K562 (cell line): Measurements from ENCODE around the gene HADHA. TPM values are rescaled to one million over a fixed set of nuclear protein-coding genes. Genes with fewer than 3 reads are reported as not detected.

ENCODE experiments used
- ARHGAP35 ChIP-seq: fragments of 450-650 bp; IDR thresholded peaks from 2 replicates; pipeline ENCODE4 v1.6.1; 2018; ENCODE audit not compliant: partially characterized antibody
- CBFA2T2 ChIP-seq: fragments of 450-650 bp; conservative IDR thresholded peaks from 2 replicates; pipeline ENCODE4 v1.6.1; 2017; ENCODE audit warnings: mild to moderate bottlenecking
- E2F4 ChIP-seq: sonication (generic); formaldehyde crosslinking; IDR thresholded peaks from 2 replicates; pipeline ENCODE4 v1.8.0; 2022; ENCODE audit warnings: mild to moderate bottlenecking, low read depth, missing genetic modification reagents
- EWSR1 ChIP-seq: fragments of 450-650 bp; IDR thresholded peaks from 2 replicates; pipeline ENCODE4 v1.6.1; 2018; ENCODE audit warnings: borderline replicate concordance, mild to moderate bottlenecking, low read depth, moderate library complexity; ENCODE audit not compliant: partially characterized antibody
- FOXA3 ChIP-seq, 2 experiments: fragments of 450-650 bp in 1 of 2; sonication (generic) in 1 of 2; formaldehyde crosslinking; IDR thresholded peaks in 1 of 2; conservative IDR thresholded peaks in 1 of 2; 2 replicates each; pipeline versions ENCODE4 v1.4.0 to v1.8.0; 2020 to 2022; ENCODE audit warnings: mild to moderate bottlenecking in 2 of 2, missing genetic modification reagents in 1 of 2
- FOXK1 ChIP-seq: sonication (generic); formaldehyde crosslinking; IDR thresholded peaks from 2 replicates; pipeline ENCODE4 v1.8.0; 2022; ENCODE audit warnings: missing genetic modification reagents, mild to moderate bottlenecking, borderline replicate concordance
- GMEB1 ChIP-seq: fragments of 250-450 bp; sonication (Bioruptor Pico); IDR thresholded peaks from 2 replicates; pipeline ENCODE4 v1.4.0; 2020; ENCODE audit warnings: mild to moderate bottlenecking
- HCFC1 ChIP-seq: IDR thresholded peaks from 2 replicates; pipeline ENCODE4 v1.6.1; 2012; ENCODE audit warnings: low read depth, low read length, improper control_type of control experiment
- MBD2 ChIP-seq: sonication (generic); IDR thresholded peaks from 2 replicates; pipeline ENCODE4 v1.6.1; 2016; ENCODE audit warnings: low read depth, borderline replicate concordance
- MCM5 ChIP-seq: fragments of 450-650 bp; IDR thresholded peaks from 2 replicates; pipeline ENCODE4 v1.6.1; 2016; ENCODE audit warnings: low read depth
- NEUROD1 ChIP-seq: fragments of 150-350 bp; IDR thresholded peaks from 2 replicates; pipeline ENCODE4 v1.6.1; 2014; ENCODE audit warnings: borderline replicate concordance, low read length, low read depth; ENCODE audit not compliant: partially characterized antibody
- NFE2 ChIP-seq: IDR thresholded peaks from 2 replicates; pipeline ENCODE4 v1.6.1; 2014; ENCODE audit warnings: antibody characterized with exemption, low read depth
- PML ChIP-seq: IDR thresholded peaks from 2 replicates; pipeline ENCODE4 v1.6.1; 2012; ENCODE audit warnings: low read length, inconsistent platforms
- SPI1 ChIP-seq: IDR thresholded peaks from 2 replicates; pipeline ENCODE4 v1.6.1; 2011; ENCODE audit warnings: low read depth, low read length, control low read depth, borderline replicate concordance
- TCF7 ChIP-seq: sonication (generic); IDR thresholded peaks from 2 replicates; pipeline ENCODE4 v1.6.1; 2016; ENCODE audit warnings: antibody characterized with exemption, borderline replicate concordance
- TCF7L2 ChIP-seq: fragments of 150-350 bp; IDR thresholded peaks from 2 replicates; pipeline ENCODE4 v1.6.1; 2016; ENCODE audit warnings: low read depth, mild to moderate bottlenecking, low read length, moderate library complexity
- ZKSCAN1 ChIP-seq: fragments of 150-350 bp; IDR thresholded peaks from 2 replicates; pipeline ENCODE4 v1.6.1; 2016; ENCODE audit warnings: low read depth, low read length
- ZNF140 ChIP-seq: fragments of 250-450 bp; sonication (Bioruptor Pico); IDR thresholded peaks from 2 replicates; pipeline ENCODE4 v1.8.0; 2021; ENCODE audit warnings: moderate library complexity, mild to moderate bottlenecking, inconsistent platforms
- ZNF431 ChIP-seq: sonication (generic); formaldehyde crosslinking; IDR thresholded peaks from 2 replicates; pipeline ENCODE4 v1.8.0; 2022; ENCODE audit warnings: mild to moderate bottlenecking, missing genetic modification reagents
- ZNF75A ChIP-seq: fragments of 450-650 bp; formaldehyde crosslinking; IDR thresholded peaks from 2 replicates; pipeline ENCODE4 v1.4.0; 2020; ENCODE audit warnings: mild to moderate bottlenecking
- polyA plus RNA-seq, 8 experiments: library from polyadenylated mRNA; depleted of rRNA in 4 of 8; stranded (reverse) in 5 of 8; unstranded in 3 of 8; fragments of >200 nt; fragmentation: Nextera tagmentation in 2 of 8; fragmentation: Illumina TruSeq in 1 of 8; extraction: Ambion mirVana in 2 of 8; extraction: Trizol in 1 of 8; gene quantifications; 2 replicates each; pipeline versions ENCODE4 v1.2.1 to v1.2.3, GENCODE V29; 2011 to 2014; ENCODE audit warnings: inconsistent platforms in 1 of 8, missing spikeins in 1 of 8
- total RNA-seq, 7 experiments: library from RNA; depleted of rRNA in 6 of 7; stranded (reverse); fragments of >200 nt in 6 of 7; fragmentation: Illumina TruSeq in 2 of 7; extraction: Trizol in 2 of 7; gene quantifications; 2 replicates each; pipeline versions ENCODE4 v1.2.1 to v1.2.3, GENCODE V29; 2011 to 2021; ENCODE audit warnings: low replicate concordance in 1 of 7
- TF ChIP-seq, protein P1 (sequence below): sonication (generic); formaldehyde crosslinking; IDR thresholded peaks from 2 replicates; pipeline ENCODE4 v1.8.0; 2022; ENCODE audit warnings: mild to moderate bottlenecking, missing genetic modification reagents

HADHA gene
- total and polyA plus RNA-seq, 9 of the 15 experiments (the other 6 are each of a cell fraction or from before 2014, with no cell fraction given), result 145 to 326 (median 202) TPM

GRCh38 chr2:26244309-26245230, at the start of gene HADHA, which contains the start of gene HADHB (continued):
- peak; percentile 17 for TF ChIP-seq ARHGAP35
- TF ChIP-seq MCM5, result no peak
- TF ChIP-seq FOXK1 (CRISPR knock-in tag), result 0 out of 2 replicates have a peak, but pooled peaks have one; percentile 73
- TF ChIP-seq ZKSCAN1, result no peak
- TF ChIP-seq NEUROD1, result peak; percentile 92
- 0 out of 2 replicates have a peak, but pooled peaks have one; percentile 39 for TF ChIP-seq TCF7
- TF ChIP-seq PML, result peak; percentile 40; the same call in 1 of the 2 replicates
- 0 out of 2 replicates have a peak, but pooled peaks have one; percentile 34 for TF ChIP-seq GMEB1 (CRISPR knock-in tag)
- no peak for TF ChIP-seq ZNF75A (CRISPR knock-in tag)
- TF ChIP-seq FOXA3 (CRISPR knock-in tag; conservative IDR thresholded peaks at IDR 0.05 in 1 of 2, IDR thresholded peaks at IDR 0.05 in 1 of 2), result 0 out of 4 replicates have a peak, but pooled peaks of 1 of the 2 experiments have one; percentile 57
- TF ChIP-seq ZNF140, result no peak
- no peak for TF ChIP-seq ZNF431 (CRISPR knock-in tag)
- TF ChIP-seq MBD2, result no peak; the same call in 1 of the 2 replicates
- TF ChIP-seq EWSR1, result no peak
- TF ChIP-seq SPI1, result peak; percentile 80
- TF ChIP-seq CBFA2T2, result no peak
- TF ChIP-seq, protein P1, sequence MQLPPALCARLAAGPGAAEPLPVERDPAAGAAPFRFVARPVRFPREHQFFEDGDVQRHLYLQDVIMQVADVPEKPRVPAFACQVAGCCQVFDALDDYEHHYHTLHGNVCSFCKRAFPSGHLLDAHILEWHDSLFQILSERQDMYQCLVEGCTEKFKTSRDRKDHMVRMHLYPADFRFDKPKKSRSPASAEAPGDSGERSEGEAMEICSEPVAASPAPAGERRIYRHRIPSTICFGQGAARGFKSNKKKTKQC (CRISPR knock-in tag), result 0 out of 2 replicates have a peak, but pooled peaks have one; percentile 30
- peak; percentile 69 for TF ChIP-seq HCFC1
- peak; percentile 97 for TF ChIP-seq NFE2
- TF ChIP-seq E2F4 (CRISPR knock-in tag), result no peak
- TF ChIP-seq TCF7L2, result no peak
